LNCAP (cell line): Measurements from ENCODE around the gene SYNM.

ENCODE experiments used
- TF ChIP-seq, protein P1 (sequence below): fragments of 450-650 bp; IDR thresholded peaks from 2 replicates; pipeline ENCODE4 v1.5.1; 2017; ENCODE audit warnings: mild to moderate bottlenecking

Gene SYNM

DNA sequence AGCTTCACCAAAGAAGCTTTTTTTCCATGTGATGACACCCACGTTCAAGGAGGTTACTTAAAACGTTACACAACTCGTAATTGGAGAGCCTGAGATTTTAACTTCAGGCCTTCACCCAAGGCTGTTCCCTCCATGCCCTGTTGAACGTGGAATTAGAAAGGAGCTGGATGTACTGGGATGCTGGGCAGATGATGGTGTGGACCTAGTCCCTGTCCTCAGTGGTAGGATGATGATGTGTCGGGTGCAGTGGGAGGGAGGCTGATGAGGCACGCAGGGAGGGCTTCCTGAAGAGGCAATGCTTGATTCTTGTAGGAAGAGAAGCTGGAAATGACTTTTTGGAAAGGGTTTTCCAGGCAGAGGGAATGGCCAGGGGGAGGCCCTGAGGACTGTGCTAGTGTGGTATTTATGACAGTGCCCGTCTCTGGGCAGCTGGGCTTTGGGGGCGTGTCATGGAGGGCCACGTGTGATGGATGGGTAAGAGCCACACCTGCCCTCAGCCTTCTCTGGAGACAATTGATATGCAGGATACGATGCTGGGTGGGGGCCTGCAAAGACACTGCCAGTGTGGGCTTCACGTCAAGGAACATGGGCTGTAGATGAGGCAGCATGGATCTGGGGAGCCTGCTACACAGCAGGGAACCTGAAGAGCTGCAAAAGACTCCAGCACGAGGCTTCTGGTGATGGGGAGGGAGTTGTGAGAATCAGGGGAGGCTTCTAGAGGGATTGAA, 15.3 kb downstream of the SYNM start:
- TF ChIP-seq, protein P1, sequence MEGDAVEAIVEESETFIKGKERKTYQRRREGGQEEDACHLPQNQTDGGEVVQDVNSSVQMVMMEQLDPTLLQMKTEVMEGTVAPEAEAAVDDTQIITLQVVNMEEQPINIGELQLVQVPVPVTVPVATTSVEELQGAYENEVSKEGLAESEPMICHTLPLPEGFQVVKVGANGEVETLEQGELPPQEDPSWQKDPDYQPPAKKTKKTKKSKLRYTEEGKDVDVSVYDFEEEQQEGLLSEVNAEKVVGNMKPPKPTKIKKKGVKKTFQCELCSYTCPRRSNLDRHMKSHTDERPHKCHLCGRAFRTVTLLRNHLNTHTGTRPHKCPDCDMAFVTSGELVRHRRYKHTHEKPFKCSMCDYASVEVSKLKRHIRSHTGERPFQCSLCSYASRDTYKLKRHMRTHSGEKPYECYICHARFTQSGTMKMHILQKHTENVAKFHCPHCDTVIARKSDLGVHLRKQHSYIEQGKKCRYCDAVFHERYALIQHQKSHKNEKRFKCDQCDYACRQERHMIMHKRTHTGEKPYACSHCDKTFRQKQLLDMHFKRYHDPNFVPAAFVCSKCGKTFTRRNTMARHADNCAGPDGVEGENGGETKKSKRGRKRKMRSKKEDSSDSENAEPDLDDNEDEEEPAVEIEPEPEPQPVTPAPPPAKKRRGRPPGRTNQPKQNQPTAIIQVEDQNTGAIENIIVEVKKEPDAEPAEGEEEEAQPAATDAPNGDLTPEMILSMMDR: no peak

DNA sequence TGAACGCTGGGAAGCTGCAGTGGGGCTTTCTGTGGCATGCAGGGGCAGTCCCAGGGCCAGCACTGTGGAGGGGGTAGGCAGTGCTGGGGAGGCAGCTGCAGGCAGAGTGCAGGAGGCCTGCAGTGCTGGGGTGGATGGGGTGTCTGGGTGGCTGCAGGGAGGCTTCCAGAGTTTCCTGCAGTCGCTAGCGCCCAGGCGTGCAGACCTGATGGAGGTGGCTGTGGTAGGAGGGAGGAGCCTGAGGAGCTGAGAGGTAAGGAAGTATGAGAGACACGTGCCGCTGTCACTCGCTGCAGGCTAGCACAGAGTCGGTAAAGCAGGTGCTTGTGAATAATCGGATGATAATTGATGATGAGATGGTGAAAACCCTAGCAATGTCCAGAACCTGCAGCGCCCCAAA, 16.3 kb downstream of the SYNM start:
- TF ChIP-seq, protein P1: no peak

DNA sequence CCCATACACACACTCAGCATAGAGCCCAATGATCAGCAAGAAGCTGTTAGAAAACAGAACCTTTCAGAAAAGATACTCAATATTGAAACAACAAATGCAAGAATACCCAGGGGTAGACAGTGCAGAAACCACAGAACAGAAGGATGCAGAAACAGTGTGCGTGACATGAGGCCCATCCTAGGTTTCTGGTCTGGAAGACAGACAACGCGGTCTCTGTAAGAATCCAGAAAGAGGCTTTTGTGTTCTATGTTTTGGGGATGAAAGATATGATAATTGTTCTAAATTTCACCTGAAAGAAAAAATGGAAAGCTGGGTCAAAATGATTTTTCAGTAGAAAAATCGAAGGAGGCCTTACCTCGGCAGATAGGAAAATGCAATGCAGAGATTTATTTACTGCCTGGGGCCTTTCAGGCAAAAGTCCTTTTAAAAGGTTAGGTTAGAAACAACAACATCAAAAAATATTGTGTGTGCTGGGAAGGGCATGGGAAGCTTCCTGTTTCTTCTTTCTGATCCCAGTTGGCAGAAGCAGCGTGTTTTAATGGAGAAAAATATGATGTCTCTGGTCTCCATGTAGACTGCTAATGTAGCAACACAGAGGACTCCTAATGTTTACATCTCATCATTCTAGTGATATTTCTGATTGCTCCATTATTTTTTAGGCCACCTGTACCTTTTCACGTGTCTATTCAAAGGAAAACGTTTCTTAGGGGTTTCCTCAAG, 17.0 kb downstream of the SYNM start:
- TF ChIP-seq, protein P1: no peak

DNA sequence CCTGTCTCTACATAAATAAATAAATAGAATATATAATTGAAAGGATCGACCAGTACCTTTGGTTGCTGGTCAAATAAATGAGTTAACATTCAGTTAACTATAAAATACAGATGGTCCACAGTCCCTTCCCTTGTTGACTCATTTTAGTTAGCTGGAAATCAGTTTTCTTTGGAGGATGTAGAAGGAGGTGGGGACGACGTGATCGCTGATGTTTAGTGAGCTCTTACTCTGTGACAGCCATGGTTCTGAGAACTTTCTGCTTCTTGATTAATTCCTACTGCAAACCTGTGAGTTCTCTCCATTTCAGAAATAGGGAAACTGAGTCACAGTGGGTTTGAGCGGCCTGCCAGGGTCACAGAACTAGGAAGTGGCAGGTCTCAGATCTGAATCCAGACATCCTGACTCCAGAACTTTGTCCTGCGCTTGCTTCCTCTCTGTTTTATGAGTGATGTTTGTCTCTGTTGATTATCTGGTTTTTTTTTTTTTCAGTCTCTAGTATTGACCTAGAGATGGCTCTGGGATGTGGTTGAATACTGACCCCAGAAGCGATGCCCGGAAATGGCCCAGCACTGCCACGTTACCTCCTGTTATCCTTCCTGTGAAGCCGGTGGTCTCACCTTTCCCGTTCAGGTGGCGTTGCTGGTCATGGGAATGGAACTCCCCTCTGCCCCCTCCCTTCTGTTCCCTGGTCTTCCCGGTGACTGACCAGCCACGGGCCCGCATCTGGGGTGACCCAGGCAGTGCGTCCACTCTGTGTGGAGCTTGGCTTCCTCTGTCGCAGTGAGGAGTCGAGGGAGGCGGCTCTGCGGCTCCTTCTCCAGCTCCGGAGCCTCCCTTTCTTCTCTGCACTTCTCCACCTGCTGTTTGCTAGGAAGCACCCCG, 18.2 kb downstream of the SYNM start:
- TF ChIP-seq, protein P1: no peak

DNA sequence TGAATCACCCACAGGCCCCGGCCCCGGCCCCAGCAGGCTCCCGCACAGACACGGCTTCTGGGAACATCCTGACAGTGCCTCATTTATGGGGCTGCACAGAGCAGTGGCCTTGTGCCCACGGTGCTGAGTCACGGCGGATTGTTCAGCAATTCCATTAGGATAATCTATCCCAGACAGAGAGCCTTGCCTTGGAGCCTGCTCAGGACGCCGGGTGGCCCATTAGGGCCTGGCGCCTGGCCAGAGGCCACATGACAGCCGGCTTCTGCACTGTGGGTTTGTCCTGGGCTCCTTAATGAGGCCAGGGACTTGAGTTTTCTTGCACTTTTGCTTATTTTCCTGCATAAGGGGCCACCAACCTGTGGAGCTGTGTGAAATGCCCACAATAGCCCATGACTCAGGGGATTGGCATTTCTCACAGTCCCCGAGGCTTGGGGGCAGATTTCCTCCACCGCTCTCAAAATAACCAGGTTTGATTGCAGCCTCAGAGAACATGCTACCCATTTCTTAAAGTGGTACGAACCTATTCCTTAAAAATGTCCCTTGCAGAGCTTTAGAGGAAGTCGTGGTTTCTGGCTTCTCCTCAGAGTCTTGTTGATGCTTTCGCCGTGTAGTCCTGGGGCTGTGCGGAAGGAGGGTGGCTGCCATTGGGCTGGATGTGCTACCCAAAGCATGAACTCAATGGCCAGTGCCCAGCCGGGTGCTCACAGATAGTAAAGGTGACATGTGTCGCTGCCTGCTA, 19.0 kb downstream of the SYNM start:
- TF ChIP-seq, protein P1: no peak

DNA sequence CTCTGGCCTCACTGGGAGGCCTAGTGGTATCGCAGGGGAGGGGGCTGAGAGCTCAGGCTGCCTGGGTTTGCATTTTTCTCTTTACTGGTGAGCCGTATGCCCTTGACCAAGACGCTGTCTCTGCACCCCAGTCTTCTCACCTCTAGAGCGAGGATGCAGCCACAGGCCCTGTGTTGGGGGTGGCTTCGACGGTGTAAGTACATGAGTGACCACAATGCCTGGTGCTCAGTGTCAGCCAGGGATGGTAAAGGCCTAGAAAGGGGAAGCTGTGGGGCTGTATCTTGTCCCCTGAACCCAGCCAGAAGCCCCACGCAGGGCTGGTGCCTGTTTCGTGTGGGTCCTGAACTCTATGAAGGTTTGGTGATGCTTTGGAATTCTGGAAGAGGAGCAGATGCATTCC, 19.8 kb downstream of the SYNM start:
- TF ChIP-seq, protein P1: no peak
